ENCODE results near the gene PRDM16.

PRDM16 gene

GRCh38 chr1:3240524-3241235, 171.7 kb downstream of the PRDM16 start:
- CTCF ChIA-PET = no interaction called here
- Mint-ChIP-seq H3K36me3 (no peaks in the 10 kb centered on the region), H3K27me3 (no peaks in the 10 kb centered on the region), H3K4me3 (no peak overlapping the region), H3K9me3 (no peaks in the 10 kb centered on the region), H3K27ac (no peak overlapping the region), H3K4me1 (no peaks in the 10 kb centered on the region)
- no peak for DNase-seq

- Mint-ChIP-seq H3K27ac (no peak overlapping the region), H3K4me1 (no peaks in the 10 kb centered on the region), H3K27me3 (no peaks in the 10 kb centered on the region), H3K9me3 (no peaks in the 10 kb centered on the region), H3K4me3 (no peak overlapping the region), H3K36me3 (no peaks in the 10 kb centered on the region)
- DNase-seq = no peak
- CTCF ChIA-PET = no interaction called here
These were observed 172.2 kb downstream of the PRDM16 start for GRCh38 chr1:3241236-3241550.

GRCh38 chr1:3241673-3242407, 172.8 kb downstream of the PRDM16 start:
- Mint-ChIP-seq H3K27ac (no peak overlapping the region), H3K36me3 (no peaks in the 10 kb centered on the region), H3K4me1 (no peaks in the 10 kb centered on the region), H3K4me3 (no peak overlapping the region), H3K9me3 (no peaks in the 10 kb centered on the region), H3K27me3 (peaks cover 4% of the 10 kb centered on the region)
- CTCF ChIA-PET = no interaction called here
- no peak for DNase-seq

- CTCF ChIA-PET = no interaction called here
- DNase-seq = no peak
- Mint-ChIP-seq H3K4me1 (no peaks in the 10 kb centered on the region), H3K27me3 (peaks cover 12% of the 10 kb centered on the region), H3K27ac (no peak overlapping the region), H3K4me3 (no peak overlapping the region), H3K9me3 (no peaks in the 10 kb centered on the region), H3K36me3 (no peaks in the 10 kb centered on the region)
These were observed 173.6 kb downstream of the PRDM16 start for GRCh38 chr1:3242408-3243260.

- DNase-seq = no peak
- Mint-ChIP-seq H3K27ac (no peak overlapping the region), H3K9me3 (no peaks in the 10 kb centered on the region), H3K27me3 (peaks cover 18% of the 10 kb centered on the region), H3K4me3 (no peak overlapping the region), H3K4me1 (no peaks in the 10 kb centered on the region), H3K36me3 (no peaks in the 10 kb centered on the region)
- CTCF ChIA-PET = no interaction called here
These were observed 174.3 kb downstream of the PRDM16 start for GRCh38 chr1:3243304-3243703.

- Mint-ChIP-seq H3K4me1 (no peaks in the 10 kb centered on the region), H3K4me3 (no peak overlapping the region), H3K27ac (no peak overlapping the region), H3K9me3 (no peaks in the 10 kb centered on the region), H3K36me3 (no peaks in the 10 kb centered on the region), H3K27me3 (peaks cover 28% of the 10 kb centered on the region)
- DNase-seq = no peak
- CTCF ChIA-PET = no interaction called here
These were observed 175.3 kb downstream of the PRDM16 start for GRCh38 chr1:3244025-3244926.

GRCh38 chr1:3244927-3245315, 175.9 kb downstream of the PRDM16 start:
- no peaks in the 10 kb centered on the region for H3K4me1 Mint-ChIP-seq
- no peaks in the 10 kb centered on the region for H3K9me3 Mint-ChIP-seq
- H3K36me3 Mint-ChIP-seq = no peaks in the 10 kb centered on the region
- CTCF ChIA-PET = no interaction called here
- DNase-seq = no peak
- no peak overlapping the region for H3K4me3 Mint-ChIP-seq
- H3K27ac Mint-ChIP-seq = no peak overlapping the region
- peaks cover 33% of the 10 kb centered on the region for H3K27me3 Mint-ChIP-seq

- H3K27ac Mint-ChIP-seq = no peak overlapping the region
- H3K27me3 Mint-ChIP-seq = peaks cover 33% of the 10 kb centered on the region
- H3K36me3 Mint-ChIP-seq = no peaks in the 10 kb centered on the region
- no peak for DNase-seq
- no peaks in the 10 kb centered on the region for H3K4me1 Mint-ChIP-seq
- no peak overlapping the region for H3K4me3 Mint-ChIP-seq
- CTCF ChIA-PET = no interaction called here
- H3K9me3 Mint-ChIP-seq = no peaks in the 10 kb centered on the region
These were observed 176.3 kb downstream of the PRDM16 start for GRCh38 chr1:3245344-3245743.

- H3K4me1 Mint-ChIP-seq = no peaks in the 10 kb centered on the region
- no peak overlapping the region for H3K27ac Mint-ChIP-seq
- no peak overlapping the region for H3K4me3 Mint-ChIP-seq
- peaks cover 37% of the 10 kb centered on the region for H3K27me3 Mint-ChIP-seq
- DNase-seq = no peak
- CTCF ChIA-PET = no interaction called here
- H3K9me3 Mint-ChIP-seq = no peaks in the 10 kb centered on the region
- H3K36me3 Mint-ChIP-seq = no peaks in the 10 kb centered on the region
These were observed 176.8 kb downstream of the PRDM16 start for GRCh38 chr1:3245768-3246167.

- Mint-ChIP-seq H3K27me3 (peaks cover 37% of the 10 kb centered on the region), H3K4me1 (no peaks in the 10 kb centered on the region)
- CTCF ChIA-PET = no interaction called here
These were observed 177.2 kb downstream of the PRDM16 start for GRCh38 chr1:3246251-3246650.

GRCh38 chr1:3247521-3248121, 178.6 kb downstream of the PRDM16 start:
- Mint-ChIP-seq H3K27me3 (peaks cover 37% of the 10 kb centered on the region), H3K4me1 (no peaks in the 10 kb centered on the region), H3K9me3 (no peaks in the 10 kb centered on the region), H3K36me3 (no peaks in the 10 kb centered on the region), H3K27ac (no peak overlapping the region), H3K4me3 (no peak overlapping the region)
- CTCF ChIA-PET = no interaction called here
- DNase-seq = no peak

More at GRCh38 chr1:3246251-3246650, 177.2 kb downstream of the PRDM16 start:
- Mint-ChIP-seq H3K4me3 (no peak overlapping the region), H3K9me3 (no peaks in the 10 kb centered on the region), H3K27ac (no peak overlapping the region), H3K36me3 (no peaks in the 10 kb centered on the region)
- no peak for DNase-seq

- no peak for DNase-seq
- H3K36me3 Mint-ChIP-seq = no peaks in the 10 kb centered on the region
- H3K9me3 Mint-ChIP-seq = no peaks in the 10 kb centered on the region
- peaks cover 37% of the 10 kb centered on the region for H3K27me3 Mint-ChIP-seq
- H3K4me3 Mint-ChIP-seq = no peak overlapping the region
- CTCF ChIA-PET = no interaction called here
- H3K27ac Mint-ChIP-seq = no peak overlapping the region
- no peaks in the 10 kb centered on the region for H3K4me1 Mint-ChIP-seq
These were observed 179.4 kb downstream of the PRDM16 start for GRCh38 chr1:3248155-3249141.

GRCh38 chr1:3249231-3249630, 180.2 kb downstream of the PRDM16 start:
- H3K36me3 Mint-ChIP-seq = no peaks in the 10 kb centered on the region
- no peaks in the 10 kb centered on the region for H3K9me3 Mint-ChIP-seq
- CTCF ChIA-PET = no interaction called here
- no peak overlapping the region for H3K27ac Mint-ChIP-seq
- H3K27me3 Mint-ChIP-seq = peaks cover 37% of the 10 kb centered on the region
- no peak overlapping the region for H3K4me3 Mint-ChIP-seq
- DNase-seq = no peak
- H3K4me1 Mint-ChIP-seq = no peaks in the 10 kb centered on the region

Measured in activated naive CD4-positive, alpha-beta T cell treated with anti-CD3 and anti-CD28 coated beads, Interleukin-2, amount 10 ng/mL, durations not matched to agents 7 days and 5 days (primary cell).